ENCODE measurements around the gene WBP2NL.
A peak's percentile ranks its signal among the peaks of the same experiment; 100 is the strongest.

The WBP2NL gene

DNA sequence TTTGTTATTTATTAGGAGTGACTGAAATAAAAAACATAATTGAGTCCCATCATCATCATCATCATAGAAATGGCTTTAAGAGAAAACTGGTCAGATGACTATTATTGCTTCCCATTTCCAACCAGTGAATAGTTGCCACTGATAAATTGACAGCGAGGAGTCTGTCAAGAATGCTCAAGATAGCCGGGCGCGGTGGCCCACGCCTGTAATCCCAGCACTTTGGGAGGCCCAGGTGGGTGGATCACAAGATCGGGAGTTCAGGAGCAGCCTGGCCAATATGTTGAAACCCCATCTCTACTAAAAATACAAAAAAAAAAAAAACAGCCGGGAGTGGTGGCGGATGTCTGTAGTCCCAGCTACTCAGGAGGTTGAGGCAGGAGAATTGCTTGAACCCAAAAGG lies 1.9 kb downstream of the WBP2NL start:
- DNase-seq: no peak
- no peak overlapping the region for H4K91ac ChIP-seq (ENCODE audit: low read depth, low read length)
- H2AFZ ChIP-seq (ENCODE audit: insufficient read depth, low read length, poor library complexity): no peak overlapping the region
- no peak overlapping the region for H3K14ac ChIP-seq (ENCODE audit: low read length)
- H3K18ac ChIP-seq (ENCODE audit: low read length): no peak overlapping the region
- H3K4me3 ChIP-seq (ENCODE audit: low read depth, low read length): no peak overlapping the region
- H4K8ac ChIP-seq (ENCODE audit: low read depth, low read length): no peak overlapping the region
- no peaks in the 10 kb centered on the region for H3K27me3 ChIP-seq (ENCODE audit: insufficient read depth, low read length)
- H3K4me1 ChIP-seq (ENCODE audit: control insufficient read depth in 1 of 2, insufficient read depth in 2 of 2, low read length in 2 of 2): no peaks in the 10 kb centered on the region
- H4K12ac ChIP-seq (ENCODE audit: low read depth, low read length): no peak overlapping the region
- no peaks in the 10 kb centered on the region for H3K9me3 ChIP-seq (ENCODE audit: insufficient read depth, low read depth, low read length)
- no peak overlapping the region for H2BK120ac ChIP-seq (ENCODE audit: insufficient read depth, low read length, poor library complexity)
- H3K9ac ChIP-seq (ENCODE audit: low read length): no peak overlapping the region
- H2AK5ac ChIP-seq (ENCODE audit: low read length): no peak overlapping the region
- H3K36me3 ChIP-seq (ENCODE audit: control insufficient read depth in 1 of 2, insufficient read depth in 2 of 2, low read length in 2 of 2): no peaks in the 10 kb centered on the region
- H2BK5ac ChIP-seq (ENCODE audit: low read depth, low read length, poor library complexity): no peak overlapping the region
- no peak overlapping the region for H2BK12ac ChIP-seq (ENCODE audit: low read length)
- no peak overlapping the region for H3K23ac ChIP-seq (ENCODE audit: low read length)
- no peak overlapping the region for H3K27ac ChIP-seq (ENCODE audit: low read depth, low read length)
- H3K4ac ChIP-seq (ENCODE audit: low read depth, low read length): no peak overlapping the region
- no peaks in the 10 kb centered on the region for H3K79me1 ChIP-seq (ENCODE audit: low read length)
- WGBS (ENCODE audit: extremely low coverage, insufficient coverage, insufficient read length): no CpG with 5 or more reads among the region's 8 CpGs
- no peaks in the 10 kb centered on the region for H3K79me2 ChIP-seq (ENCODE audit: control insufficient read depth, insufficient read depth, low read length, poor library complexity)
- H3K4me2 ChIP-seq (ENCODE audit: low read length): no peak overlapping the region

DNA sequence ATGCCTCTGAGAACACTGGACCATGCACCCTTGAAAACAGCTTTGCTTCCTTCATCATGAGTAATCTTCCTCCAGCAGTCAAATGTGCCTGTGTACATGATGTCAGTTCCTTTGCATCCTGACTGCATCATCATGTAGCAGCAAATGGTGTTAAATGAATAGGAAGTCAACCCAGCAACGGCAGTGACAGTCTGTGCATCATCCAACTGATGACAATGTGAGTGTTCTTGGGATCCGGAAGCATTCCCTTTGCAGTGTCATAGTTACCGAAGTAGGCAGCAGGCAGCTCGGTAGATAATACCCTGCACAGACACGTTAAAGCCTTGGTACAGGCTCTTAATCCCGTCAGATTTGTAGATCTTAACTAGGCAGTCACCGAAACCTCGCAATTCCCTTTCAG lies 2.5 kb downstream of the WBP2NL start:
- Histone ChIP-seq H3K36me3 (ENCODE audit: control insufficient read depth in 1 of 2, insufficient read depth in 2 of 2, low read length in 2 of 2) (no peaks in the 10 kb centered on the region), H4K12ac (ENCODE audit: low read depth, low read length) (no peak overlapping the region), H3K27me3 (ENCODE audit: insufficient read depth, low read length) (no peaks in the 10 kb centered on the region), H3K14ac (ENCODE audit: low read length) (no peak overlapping the region), H2BK120ac (ENCODE audit: insufficient read depth, low read length, poor library complexity) (no peak overlapping the region), H3K9me3 (ENCODE audit: insufficient read depth, low read depth, low read length) (no peaks in the 10 kb centered on the region), H3K4me1 (ENCODE audit: control insufficient read depth in 1 of 2, insufficient read depth in 2 of 2, low read length in 2 of 2) (no peaks in the 10 kb centered on the region), H3K23ac (ENCODE audit: low read length) (peak overlapping the region; percentile 9), H2BK5ac (ENCODE audit: low read depth, low read length, poor library complexity) (no peak overlapping the region), H3K4ac (ENCODE audit: low read depth, low read length) (no peak overlapping the region), H3K79me2 (ENCODE audit: control insufficient read depth, insufficient read depth, low read length, poor library complexity) (no peaks in the 10 kb centered on the region), H4K91ac (ENCODE audit: low read depth, low read length) (no peak overlapping the region), H3K27ac (ENCODE audit: low read depth, low read length) (no peak overlapping the region), H3K18ac (ENCODE audit: low read length) (no peak overlapping the region), H3K9ac (ENCODE audit: low read length) (no peak overlapping the region), H3K79me1 (ENCODE audit: low read length) (no peaks in the 10 kb centered on the region), H2AFZ (ENCODE audit: insufficient read depth, low read length, poor library complexity) (no peak overlapping the region), H3K4me2 (ENCODE audit: low read length) (no peak overlapping the region), H4K8ac (ENCODE audit: low read depth, low read length) (no peak overlapping the region), H2BK12ac (ENCODE audit: low read length) (no peak overlapping the region), H3K4me3 (ENCODE audit: low read depth, low read length) (no peak overlapping the region), H2AK5ac (ENCODE audit: low read length) (no peak overlapping the region)
- DNase-seq: peak in 1 of 2 donors; percentile 27
- no CpG with 5 or more reads among the region's 8 CpGs for WGBS (ENCODE audit: extremely low coverage, insufficient coverage, insufficient read length)

DNA sequence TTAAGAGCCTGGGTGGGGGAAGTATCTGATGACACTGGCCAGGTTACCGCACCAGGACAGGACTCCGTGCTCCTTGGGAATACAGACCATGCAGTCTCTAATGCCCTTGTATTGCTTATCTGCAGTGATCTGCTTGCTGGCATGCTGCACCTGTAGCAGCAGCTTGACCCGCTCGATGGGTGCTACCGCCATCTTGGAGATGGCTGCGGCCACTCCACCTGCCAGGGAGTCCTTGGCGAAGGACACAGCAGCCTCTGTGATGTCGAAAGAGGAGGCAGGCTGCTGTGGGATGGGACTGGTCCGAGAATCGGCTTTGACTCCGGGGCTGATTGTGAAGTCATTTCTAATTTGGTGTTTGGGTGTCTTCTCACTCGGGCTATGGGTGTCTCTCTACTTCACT lies 3.1 kb downstream of the WBP2NL start:
- Histone ChIP-seq H4K8ac (ENCODE audit: low read depth, low read length) (no peak overlapping the region), H2BK12ac (ENCODE audit: low read length) (no peak overlapping the region), H4K91ac (ENCODE audit: low read depth, low read length) (no peak overlapping the region), H2BK120ac (ENCODE audit: insufficient read depth, low read length, poor library complexity) (no peak overlapping the region), H2BK5ac (ENCODE audit: low read depth, low read length, poor library complexity) (no peak overlapping the region), H2AK5ac (ENCODE audit: low read length) (no peak overlapping the region), H3K23ac (ENCODE audit: low read length) (no peak overlapping the region), H3K9ac (ENCODE audit: low read length) (no peak overlapping the region), H3K79me2 (ENCODE audit: control insufficient read depth, insufficient read depth, low read length, poor library complexity) (no peaks in the 10 kb centered on the region), H3K4me1 (ENCODE audit: control insufficient read depth in 1 of 2, insufficient read depth in 2 of 2, low read length in 2 of 2) (no peaks in the 10 kb centered on the region), H3K27me3 (ENCODE audit: insufficient read depth, low read length) (no peaks in the 10 kb centered on the region), H3K18ac (ENCODE audit: low read length) (no peak overlapping the region), H3K36me3 (ENCODE audit: control insufficient read depth in 1 of 2, insufficient read depth in 2 of 2, low read length in 2 of 2) (no peaks in the 10 kb centered on the region), H3K79me1 (ENCODE audit: low read length) (no peaks in the 10 kb centered on the region), H3K9me3 (ENCODE audit: insufficient read depth, low read depth, low read length) (no peaks in the 10 kb centered on the region), H2AFZ (ENCODE audit: insufficient read depth, low read length, poor library complexity) (no peak overlapping the region), H4K12ac (ENCODE audit: low read depth, low read length) (no peak overlapping the region), H3K14ac (ENCODE audit: low read length) (no peak overlapping the region), H3K4ac (ENCODE audit: low read depth, low read length) (no peak overlapping the region), H3K27ac (ENCODE audit: low read depth, low read length) (no peak overlapping the region), H3K4me3 (ENCODE audit: low read depth, low read length) (no peak overlapping the region), H3K4me2 (ENCODE audit: low read length) (no peak overlapping the region)
- DNase-seq: no peak
- WGBS (ENCODE audit: extremely low coverage, insufficient coverage, insufficient read length): no CpG with 5 or more reads among the region's 12 CpGs

DNA sequence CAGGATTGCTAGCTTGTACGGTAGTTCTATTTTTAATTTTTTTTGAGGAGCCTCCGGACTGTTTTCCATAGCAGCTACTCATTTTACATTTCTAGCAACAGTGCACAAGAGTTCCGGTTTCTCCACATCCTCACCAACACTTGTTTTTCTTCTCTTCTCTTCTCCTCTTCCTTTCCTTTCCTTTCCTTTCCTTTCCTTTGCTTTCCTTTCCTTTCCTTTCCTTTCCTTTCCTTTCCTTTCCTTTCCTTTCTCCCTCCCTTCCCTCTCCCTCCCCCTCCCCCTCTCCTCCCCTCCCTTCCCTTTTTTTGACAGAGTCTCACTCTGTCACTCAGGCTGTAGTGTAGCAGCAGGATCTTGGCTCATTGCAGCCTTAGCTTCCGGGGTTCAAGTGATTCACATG lies 9.3 kb downstream of the WBP2NL start:
- Histone ChIP-seq H3K23ac (ENCODE audit: low read length) (no peak overlapping the region), H3K27me3 (ENCODE audit: insufficient read depth, low read length) (no peaks in the 10 kb centered on the region), H2BK120ac (ENCODE audit: insufficient read depth, low read length, poor library complexity) (no peak overlapping the region), H3K79me1 (ENCODE audit: low read length) (no peaks in the 10 kb centered on the region), H2AFZ (ENCODE audit: insufficient read depth, low read length, poor library complexity) (no peak overlapping the region), H3K4ac (ENCODE audit: low read depth, low read length) (no peak overlapping the region), H3K4me2 (ENCODE audit: low read length) (no peak overlapping the region), H2BK5ac (ENCODE audit: low read depth, low read length, poor library complexity) (no peak overlapping the region), H3K18ac (ENCODE audit: low read length) (no peak overlapping the region), H3K9ac (ENCODE audit: low read length) (no peak overlapping the region), H4K91ac (ENCODE audit: low read depth, low read length) (no peak overlapping the region), H3K14ac (ENCODE audit: low read length) (no peak overlapping the region), H3K79me2 (ENCODE audit: control insufficient read depth, insufficient read depth, low read length, poor library complexity) (no peaks in the 10 kb centered on the region), H2BK12ac (ENCODE audit: low read length) (no peak overlapping the region), H4K8ac (ENCODE audit: low read depth, low read length) (no peak overlapping the region), H3K9me3 (ENCODE audit: insufficient read depth, low read depth, low read length) (no peaks in the 10 kb centered on the region), H4K12ac (ENCODE audit: low read depth, low read length) (no peak overlapping the region), H3K36me3 (ENCODE audit: control insufficient read depth in 1 of 2, insufficient read depth in 2 of 2, low read length in 2 of 2) (no peaks in the 10 kb centered on the region), H3K27ac (ENCODE audit: low read depth, low read length) (no peak overlapping the region), H3K4me3 (ENCODE audit: low read depth, low read length) (no peak overlapping the region), H3K4me1 (ENCODE audit: control insufficient read depth in 1 of 2, insufficient read depth in 2 of 2, low read length in 2 of 2) (no peaks in the 10 kb centered on the region), H2AK5ac (ENCODE audit: low read length) (no peak overlapping the region)
- no peak for DNase-seq
- no CpG with 5 or more reads among the region's 4 CpGs for WGBS (ENCODE audit: extremely low coverage, insufficient coverage, insufficient read length)

Measured in trophoblast cell (in vitro differentiated cells and primary cell).